Activated T-helper 17 cell treated with anti-CD3 and anti-CD28 coated beads, Interleukin-2, amount 50 U/mL, for 72 hours (primary cell): ENCODE data around the gene RHBDD2. TPM values are rescaled to one million over a fixed set of nuclear protein-coding genes. Genes with fewer than 3 reads are reported as not detected.
"Not testable (repeated sequence)": the region's sequence is repeated elsewhere in the genome, so short reads cannot be mapped to it uniquely, and the experiment has no call there.

ENCODE experiments used
- ATAC-seq: fragments of 150-1000 bp; cut with Tn5 transposase; replicated peaks from 2 replicates; pipeline ENCODE4 v1.10.0; 2021; ENCODE audit warnings: mild to moderate bottlenecking, moderate library complexity
- H3K27ac Mint-ChIP-seq: one replicate; pipeline ENCODE4 v1.8.0; 2022; ENCODE audit warnings: mixed read lengths
- H3K27me3 Mint-ChIP-seq: one replicate; pipeline ENCODE4 v1.8.0; 2022; ENCODE audit warnings: mixed read lengths
- H3K36me3 Mint-ChIP-seq: one replicate; pipeline ENCODE4 v1.8.0; 2022; ENCODE audit warnings: low read depth, mild to moderate bottlenecking, mixed read lengths
- H3K4me1 Mint-ChIP-seq: one replicate; pipeline ENCODE4 v1.8.0; 2022; ENCODE audit warnings: mixed read lengths
- H3K4me3 Mint-ChIP-seq: one replicate; pipeline ENCODE4 v1.8.0; 2022; ENCODE audit warnings: mild to moderate bottlenecking, mixed read lengths
- H3K9me3 Mint-ChIP-seq: one replicate; pipeline ENCODE4 v1.8.0; 2022; ENCODE audit warnings: mixed read lengths
- total RNA-seq, 2 donors: library from RNA; stranded (reverse); gene quantifications; one replicate each; pipeline ENCODE4 v1.2.3, GENCODE V29; 2022

The RHBDD2 gene
- total RNA-seq, 2 donors from 2014 or later, result 16.5 to 19.3 TPM

- peak; percentile 19 for ATAC-seq
- Mint-ChIP-seq H3K9me3 (no peaks in the 10 kb centered on the region), H3K27me3 (no peaks in the 10 kb centered on the region), H3K4me3 (no peak overlapping the region), H3K36me3 (peaks cover 41% of the 10 kb centered on the region), H3K27ac (peak overlapping the region; percentile 37), H3K4me1 (peaks cover 6% of the 10 kb centered on the region)
Measured at GRCh38 chr7:75889826-75890225, 11.0 kb downstream of the RHBDD2 start.

GRCh38 chr7:75891237-75891636, 12.4 kb downstream of the RHBDD2 start:
- not testable (repeated sequence) for H3K4me1 Mint-ChIP-seq, H3K9me3 Mint-ChIP-seq, H3K4me3 Mint-ChIP-seq, H3K27ac Mint-ChIP-seq, ATAC-seq, H3K27me3 Mint-ChIP-seq
- H3K36me3 Mint-ChIP-seq, result peaks cover 28% of the 10 kb centered on the region

GRCh38 chr7:75891815-75892411, 13.1 kb downstream of the RHBDD2 start:
- Mint-ChIP-seq H3K36me3 (peaks cover 21% of the 10 kb centered on the region), H3K4me3 (no peak overlapping the region), H3K27me3 (no peaks in the 10 kb centered on the region), H3K4me1 (peaks cover 6% of the 10 kb centered on the region), H3K27ac (no peak overlapping the region), H3K9me3 (no peaks in the 10 kb centered on the region)
- ATAC-seq, result no peak

GRCh38 chr7:75892634-75893272, 13.9 kb downstream of the RHBDD2 start:
- peak overlapping the region; percentile 34 for H3K27ac Mint-ChIP-seq
- no peaks in the 10 kb centered on the region for H3K9me3 Mint-ChIP-seq

GRCh38 chr7:75896803-75897327, 18.0 kb downstream of the RHBDD2 start:
- Mint-ChIP-seq H3K4me3 (no peak overlapping the region), H3K4me1 (no peaks in the 10 kb centered on the region), H3K36me3 (no peaks in the 10 kb centered on the region), H3K27me3 (no peaks in the 10 kb centered on the region), H3K27ac (no peak overlapping the region), H3K9me3 (no peaks in the 10 kb centered on the region)
- ATAC-seq, result no peak

More at GRCh38 chr7:75892634-75893272, 13.9 kb downstream of the RHBDD2 start:
- H3K4me1 Mint-ChIP-seq, result peaks cover 6% of the 10 kb centered on the region
- no peak for ATAC-seq
- no peaks in the 10 kb centered on the region for H3K27me3 Mint-ChIP-seq
- H3K4me3 Mint-ChIP-seq, result no peak overlapping the region
- H3K36me3 Mint-ChIP-seq, result peaks cover 13% of the 10 kb centered on the region

- H3K36me3 Mint-ChIP-seq, result no peaks in the 10 kb centered on the region
- no peak overlapping the region for H3K27ac Mint-ChIP-seq
- H3K4me1 Mint-ChIP-seq, result no peaks in the 10 kb centered on the region
- H3K4me3 Mint-ChIP-seq, result no peak overlapping the region
- ATAC-seq, result no peak
- H3K27me3 Mint-ChIP-seq, result no peaks in the 10 kb centered on the region
- H3K9me3 Mint-ChIP-seq, result no peaks in the 10 kb centered on the region
Measured at GRCh38 chr7:75900617-75901315, 21.9 kb downstream of the RHBDD2 start.

- Mint-ChIP-seq H3K4me3 (no peak overlapping the region), H3K36me3 (no peaks in the 10 kb centered on the region), H3K27me3 (no peaks in the 10 kb centered on the region), H3K27ac (no peak overlapping the region), H3K4me1 (no peaks in the 10 kb centered on the region), H3K9me3 (no peaks in the 10 kb centered on the region)
- no peak for ATAC-seq
Measured at GRCh38 chr7:75905785-75906604, 27.2 kb downstream of the RHBDD2 start.

- Mint-ChIP-seq H3K27ac (no peak overlapping the region), H3K4me3 (no peak overlapping the region), H3K36me3 (no peaks in the 10 kb centered on the region), H3K27me3 (no peaks in the 10 kb centered on the region), H3K4me1 (no peaks in the 10 kb centered on the region), H3K9me3 (no peaks in the 10 kb centered on the region)
- ATAC-seq, result no peak
Measured at GRCh38 chr7:75906991-75907667, 28.3 kb downstream of the RHBDD2 start.

GRCh38 chr7:75907668-75908039, 28.8 kb downstream of the RHBDD2 start:
- not testable (repeated sequence) for H3K9me3 Mint-ChIP-seq, ATAC-seq, H3K27ac Mint-ChIP-seq, H3K4me3 Mint-ChIP-seq, H3K4me1 Mint-ChIP-seq, H3K36me3 Mint-ChIP-seq, H3K27me3 Mint-ChIP-seq

- H3K27ac Mint-ChIP-seq, result no peak overlapping the region
- H3K27me3 Mint-ChIP-seq, result no peaks in the 10 kb centered on the region
- H3K36me3 Mint-ChIP-seq, result no peaks in the 10 kb centered on the region
- no peaks in the 10 kb centered on the region for H3K9me3 Mint-ChIP-seq
- H3K4me3 Mint-ChIP-seq, result no peak overlapping the region
- ATAC-seq, result no peak
- H3K4me1 Mint-ChIP-seq, result no peaks in the 10 kb centered on the region
Measured at GRCh38 chr7:75909521-75910132, 30.8 kb downstream of the RHBDD2 start.

GRCh38 chr7:75911186-75911585, 32.4 kb downstream of the RHBDD2 start:
- not testable (repeated sequence) for H3K4me3 Mint-ChIP-seq, ATAC-seq, H3K27ac Mint-ChIP-seq, H3K9me3 Mint-ChIP-seq, H3K27me3 Mint-ChIP-seq, H3K36me3 Mint-ChIP-seq, H3K4me1 Mint-ChIP-seq

GRCh38 chr7:75913437-75913836, 34.6 kb downstream of the RHBDD2 start:
- Mint-ChIP-seq H3K27me3 (no peaks in the 10 kb centered on the region), H3K4me1 (peaks cover 6% of the 10 kb centered on the region), H3K9me3 (no peaks in the 10 kb centered on the region), H3K36me3 (no peaks in the 10 kb centered on the region), H3K4me3 (peak overlapping the region; percentile 87), H3K27ac (no peak overlapping the region)
- no peak for ATAC-seq

- no peaks in the 10 kb centered on the region for H3K9me3 Mint-ChIP-seq
- peak overlapping the region; percentile 87 for H3K4me3 Mint-ChIP-seq
- H3K4me1 Mint-ChIP-seq, result peaks cover 14% of the 10 kb centered on the region
- no peaks in the 10 kb centered on the region for H3K36me3 Mint-ChIP-seq
- H3K27me3 Mint-ChIP-seq, result no peaks in the 10 kb centered on the region
- ATAC-seq, result no peak
- H3K27ac Mint-ChIP-seq, result peak overlapping the region; percentile 78
Measured at GRCh38 chr7:75914169-75914654, 35.4 kb downstream of the RHBDD2 start.
